Measurements from ENCODE around the gene KRTAP1-5.

KRTAP1-5 gene

GRCh38 chr17:40997361-40997760 lies 29.6 kb downstream of the KRTAP1-5 start:
- TF ChIP-seq, protein P1, sequence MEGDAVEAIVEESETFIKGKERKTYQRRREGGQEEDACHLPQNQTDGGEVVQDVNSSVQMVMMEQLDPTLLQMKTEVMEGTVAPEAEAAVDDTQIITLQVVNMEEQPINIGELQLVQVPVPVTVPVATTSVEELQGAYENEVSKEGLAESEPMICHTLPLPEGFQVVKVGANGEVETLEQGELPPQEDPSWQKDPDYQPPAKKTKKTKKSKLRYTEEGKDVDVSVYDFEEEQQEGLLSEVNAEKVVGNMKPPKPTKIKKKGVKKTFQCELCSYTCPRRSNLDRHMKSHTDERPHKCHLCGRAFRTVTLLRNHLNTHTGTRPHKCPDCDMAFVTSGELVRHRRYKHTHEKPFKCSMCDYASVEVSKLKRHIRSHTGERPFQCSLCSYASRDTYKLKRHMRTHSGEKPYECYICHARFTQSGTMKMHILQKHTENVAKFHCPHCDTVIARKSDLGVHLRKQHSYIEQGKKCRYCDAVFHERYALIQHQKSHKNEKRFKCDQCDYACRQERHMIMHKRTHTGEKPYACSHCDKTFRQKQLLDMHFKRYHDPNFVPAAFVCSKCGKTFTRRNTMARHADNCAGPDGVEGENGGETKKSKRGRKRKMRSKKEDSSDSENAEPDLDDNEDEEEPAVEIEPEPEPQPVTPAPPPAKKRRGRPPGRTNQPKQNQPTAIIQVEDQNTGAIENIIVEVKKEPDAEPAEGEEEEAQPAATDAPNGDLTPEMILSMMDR (IDR thresholded peaks at IDR 0.05; ENCODE audit: low read depth, low read length) = no peak
- Histone ChIP-seq H3K27me3 (peaks cover 36% of the 10 kb centered on the region), H3K4me3 (ENCODE audit: low read depth, low read length) (no peak overlapping the region), H3K36me3 (no peaks in the 10 kb centered on the region), H3K4me1 (no peaks in the 10 kb centered on the region), H3K9me3 (no peaks in the 10 kb centered on the region)
- DNase-seq = no peak

- H3K4me1 ChIP-seq = no peaks in the 10 kb centered on the region
- no peak for DNase-seq
- TF ChIP-seq, protein P1 (IDR thresholded peaks at IDR 0.05; ENCODE audit: low read depth, low read length) = no peak
- no peak overlapping the region for H3K4me3 ChIP-seq (ENCODE audit: low read depth, low read length)
- peaks cover 36% of the 10 kb centered on the region for H3K27me3 ChIP-seq
- no peaks in the 10 kb centered on the region for H3K9me3 ChIP-seq
- no peaks in the 10 kb centered on the region for H3K36me3 ChIP-seq
Observed at GRCh38 chr17:40996829-40997228, 30.2 kb downstream of the KRTAP1-5 start.

GRCh38 chr17:40995116-40995515 lies 31.9 kb downstream of the KRTAP1-5 start:
- Histone ChIP-seq H3K36me3 (no peaks in the 10 kb centered on the region), H3K27me3 (peaks cover 36% of the 10 kb centered on the region), H3K4me3 (ENCODE audit: low read depth, low read length) (no peak overlapping the region), H3K4me1 (no peaks in the 10 kb centered on the region), H3K9me3 (no peaks in the 10 kb centered on the region)
- TF ChIP-seq, protein P1 (IDR thresholded peaks at IDR 0.05; ENCODE audit: low read depth, low read length) = no peak
- DNase-seq = no peak

DNA sequence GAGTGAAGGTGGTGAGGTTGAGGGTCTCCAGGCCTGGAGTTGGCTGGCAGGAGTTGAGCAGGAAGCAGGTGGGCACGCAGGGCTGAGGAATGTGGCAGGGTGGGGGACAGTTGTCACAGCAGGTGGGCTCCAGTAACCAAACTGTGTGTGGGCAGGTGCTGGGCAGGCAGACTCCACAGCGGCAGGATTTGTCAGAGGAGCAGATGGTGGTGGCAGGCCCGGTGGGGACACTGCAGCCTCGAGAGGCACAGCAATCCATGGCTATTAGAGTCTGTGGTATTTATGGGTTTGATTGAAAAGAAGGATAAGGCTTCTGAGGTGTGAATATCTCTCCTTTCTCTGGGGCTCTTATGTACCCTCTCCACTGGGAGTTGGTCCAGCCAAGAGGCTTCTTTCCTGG lies 33.2 kb downstream of the KRTAP1-5 start, which contains the start of gene KRTAP3-3:
KRTAP3-3 (minus strand) TSS at position 326 of the 400 bp plus-strand sequence; CDS start at position 259, 67 bp downstream.
- H3K36me3 ChIP-seq = no peaks in the 10 kb centered on the region
- peaks cover 28% of the 10 kb centered on the region for H3K27me3 ChIP-seq
- no peak within 1 kb of the TSS for H3K4me3 ChIP-seq (ENCODE audit: low read depth, low read length)
- H3K4me1 ChIP-seq = no peaks in the 10 kb centered on the region
- no peak for DNase-seq
- no peaks in the 10 kb centered on the region for H3K9me3 ChIP-seq
- TF ChIP-seq, protein P1 (IDR thresholded peaks at IDR 0.05; ENCODE audit: low read depth, low read length) = no peak

- Histone ChIP-seq H3K36me3 (no peaks in the 10 kb centered on the region), H3K9me3 (no peaks in the 10 kb centered on the region), H3K4me3 (ENCODE audit: low read depth, low read length) (no peak overlapping the region), H3K27me3 (peaks cover 22% of the 10 kb centered on the region), H3K4me1 (no peaks in the 10 kb centered on the region)
- DNase-seq = no peak
- TF ChIP-seq, protein P1 (IDR thresholded peaks at IDR 0.05; ENCODE audit: low read depth, low read length) = no peak
Observed at GRCh38 chr17:40993084-40993483, 33.9 kb downstream of the KRTAP1-5 start.

- Histone ChIP-seq H3K27me3 (peaks cover 21% of the 10 kb centered on the region), H3K9me3 (no peaks in the 10 kb centered on the region), H3K4me3 (ENCODE audit: low read depth, low read length) (no peak overlapping the region), H3K36me3 (no peaks in the 10 kb centered on the region), H3K4me1 (no peaks in the 10 kb centered on the region)
- no peak for DNase-seq
- TF ChIP-seq, protein P1 (IDR thresholded peaks at IDR 0.05; ENCODE audit: low read depth, low read length) = no peak
Observed at GRCh38 chr17:40992666-40993065, 34.3 kb downstream of the KRTAP1-5 start.
